ENCODE data around the gene ANKRD65.
"Not testable (repeated sequence)": the region's sequence is repeated elsewhere in the genome, so short reads cannot be mapped to it uniquely, and the experiment has no call there.

Gene ANKRD65

DNA sequence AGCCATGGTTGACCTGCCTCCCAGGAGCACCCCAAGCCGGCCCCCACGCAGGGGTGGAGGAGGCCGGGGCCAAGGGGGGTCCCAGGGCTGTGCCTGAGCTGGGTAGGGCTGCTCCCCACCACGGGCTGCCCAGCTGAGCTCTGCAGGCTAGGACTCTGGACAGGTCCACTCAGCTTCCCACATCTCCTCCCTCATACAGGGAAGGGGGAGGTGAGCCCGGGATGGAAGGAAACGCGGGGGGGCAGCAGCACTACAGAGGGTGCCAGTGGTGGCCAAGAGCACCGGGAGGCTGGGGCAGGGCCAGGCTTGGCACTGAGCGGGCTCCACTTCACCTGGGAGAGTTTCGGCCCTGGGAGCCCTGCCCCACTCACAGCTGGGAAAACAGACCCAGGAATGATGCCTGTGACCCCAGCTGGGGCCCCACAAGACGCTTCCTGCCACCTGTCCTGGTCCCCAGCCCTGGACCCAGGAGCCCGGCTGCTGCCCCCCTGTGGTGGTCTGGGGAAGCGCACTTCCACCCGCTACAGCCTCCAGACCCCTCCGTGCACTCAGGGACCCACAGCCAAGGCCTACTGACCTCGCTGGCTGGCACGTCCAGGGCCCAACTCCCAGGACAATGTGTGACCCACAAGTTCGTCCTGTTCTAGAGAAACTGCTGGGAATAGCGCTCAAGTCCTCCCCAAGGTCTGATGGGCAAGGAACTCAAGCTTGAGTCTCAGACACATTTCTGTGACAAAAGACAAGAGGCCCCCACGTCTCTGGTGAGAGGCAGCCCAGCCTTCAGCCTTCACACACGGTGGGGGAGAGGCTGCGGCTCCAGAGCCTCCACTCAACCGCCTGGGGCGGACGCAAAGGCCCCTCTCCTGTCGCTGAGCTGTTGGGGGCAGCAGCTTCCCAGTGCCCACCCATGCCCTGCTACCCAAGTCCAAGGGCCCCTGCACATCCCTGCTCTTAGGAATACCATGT lies 49.0 kb downstream of the ANKRD65 start:
- peak; percentile 46 for DNase-seq (ENCODE audit: low spot score)
- FAIRE-seq = no peak

DNA sequence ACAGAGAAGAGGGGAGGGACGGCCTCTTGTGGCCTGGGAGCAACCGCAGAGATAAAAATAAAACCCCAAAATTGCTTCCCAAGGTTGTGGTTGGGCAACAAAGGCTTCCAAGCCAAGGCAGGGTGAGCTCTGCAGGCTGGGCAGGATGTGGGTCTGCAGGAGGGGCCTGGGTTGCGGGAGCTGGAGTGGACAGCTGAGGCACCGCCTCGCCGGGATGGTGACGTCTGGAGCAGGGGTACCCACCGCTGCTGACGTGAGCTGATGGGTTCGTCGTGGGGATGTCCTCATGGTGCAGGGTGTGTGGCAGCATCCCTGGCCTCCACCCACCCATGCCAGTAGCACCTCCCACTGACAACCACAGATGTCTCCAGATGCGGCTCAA lies 49.7 kb downstream of the ANKRD65 start:
- DNase-seq (ENCODE audit: low spot score) (no peak), FAIRE-seq (no peak)

DNA sequence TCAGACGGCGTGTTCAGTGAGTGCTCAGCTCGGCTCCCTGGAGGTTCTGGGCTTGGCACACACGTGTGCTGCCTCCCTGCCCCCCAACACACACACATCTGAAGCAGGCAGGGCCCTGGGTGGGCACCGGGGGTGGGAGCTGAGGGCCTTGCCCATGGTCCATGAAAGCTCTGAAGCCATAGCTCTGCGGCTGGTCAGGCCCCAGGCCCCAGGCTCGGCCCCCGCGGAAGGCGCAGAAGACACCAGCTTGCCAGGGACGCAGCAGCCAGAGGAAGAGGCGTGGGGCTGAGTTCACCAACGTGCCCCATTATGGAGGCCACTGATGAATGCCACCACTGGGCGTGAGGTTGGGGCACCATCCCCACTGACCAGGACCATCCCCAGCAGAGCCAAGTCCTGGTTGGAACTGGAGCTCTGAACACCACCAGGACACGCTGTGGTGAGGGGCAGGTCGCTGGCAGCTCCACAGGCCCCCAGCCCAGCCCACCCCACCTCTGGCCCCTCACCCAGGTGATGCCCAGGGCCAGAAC lies 50.2 kb downstream of the ANKRD65 start:
- no peak for DNase-seq (ENCODE audit: low spot score)
- FAIRE-seq = no peak

DNA sequence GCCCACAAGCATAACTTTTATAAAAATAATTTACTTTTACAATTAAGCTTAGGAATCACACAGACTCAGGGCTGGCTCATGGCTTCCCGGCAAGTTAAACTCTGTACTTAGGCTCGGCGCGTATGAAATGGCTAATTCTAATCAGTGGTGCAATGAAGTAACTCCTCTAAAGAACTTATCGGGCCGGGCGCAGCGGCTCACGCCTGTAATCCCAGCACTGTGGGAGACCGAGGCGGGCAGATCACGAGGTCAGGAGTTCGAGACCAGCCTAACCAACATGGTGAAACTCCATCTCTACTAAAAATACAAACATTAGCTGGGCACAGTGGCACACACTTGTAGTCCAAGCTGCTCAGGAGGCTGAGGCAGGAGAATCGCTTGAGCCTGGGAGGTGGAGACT lies 51.0 kb downstream of the ANKRD65 start:
- FAIRE-seq; DNase-seq (ENCODE audit: low spot score): not testable (repeated sequence)
